K562 (cell line): Measurements from ENCODE around the gene FOXJ3.

Source experiments
- CTCF ChIP-seq, 3 experiments: IDR thresholded peaks in 2 of 3; conservative IDR thresholded peaks in 1 of 3; 2 replicates each; pipeline ENCODE4 v1.5.1; 2011 to 2012; ENCODE audit warnings: low read length in 3 of 3, mild to moderate bottlenecking in 3 of 3, control low read depth in 2 of 3, improper control_type of control experiment in 1 of 3, inconsistent platforms in 1 of 3, low read depth in 1 of 3, mixed read lengths in 1 of 3, moderate library complexity in 1 of 3; ENCODE audit not compliant: insufficient read depth in 2 of 3
- ZC3H11A ChIP-seq: IDR thresholded peaks from 2 replicates; pipeline ENCODE4 v1.6.1; 2012; ENCODE audit warnings: low read depth, low read length, improper control_type of control experiment
- ZNF395 ChIP-seq: fragments of 200-800 bp; sonication (Bioruptor generic); IDR thresholded peaks from 2 replicates; pipeline ENCODE4 v1.6.1; 2017; ENCODE audit warnings: missing genetic modification characterization, missing compliant biosample characterization
- TF ChIP-seq, protein P1 (sequence below): sonication (generic); formaldehyde crosslinking; IDR thresholded peaks from 2 replicates; pipeline ENCODE4 v1.5.0; 2020; ENCODE audit warnings: missing genetic modification reagents

DNA sequence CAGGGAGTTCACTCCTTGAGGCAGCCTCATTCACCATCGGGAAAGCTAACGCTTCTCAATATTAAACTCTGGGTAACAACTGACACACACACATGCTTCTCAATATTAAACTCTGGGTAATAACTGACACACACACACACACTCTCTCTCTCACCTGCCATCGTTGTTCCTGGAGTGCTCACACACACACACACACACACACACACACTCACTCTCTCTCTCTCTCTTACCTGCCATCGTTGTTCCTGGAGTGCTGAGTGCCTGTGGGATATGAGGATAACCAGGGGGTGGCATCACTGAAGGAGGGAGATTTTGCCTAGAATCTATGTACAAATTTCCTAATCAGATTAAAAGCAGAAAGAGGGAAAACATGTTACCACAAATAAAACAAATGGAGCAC lies 153.3 kb downstream of the FOXJ3 start:
- TF ChIP-seq, protein P1, sequence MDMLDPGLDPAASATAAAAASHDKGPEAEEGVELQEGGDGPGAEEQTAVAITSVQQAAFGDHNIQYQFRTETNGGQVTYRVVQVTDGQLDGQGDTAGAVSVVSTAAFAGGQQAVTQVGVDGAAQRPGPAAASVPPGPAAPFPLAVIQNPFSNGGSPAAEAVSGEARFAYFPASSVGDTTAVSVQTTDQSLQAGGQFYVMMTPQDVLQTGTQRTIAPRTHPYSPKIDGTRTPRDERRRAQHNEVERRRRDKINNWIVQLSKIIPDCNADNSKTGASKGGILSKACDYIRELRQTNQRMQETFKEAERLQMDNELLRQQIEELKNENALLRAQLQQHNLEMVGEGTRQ (CRISPR knock-in tag): no peak
- TF ChIP-seq ZNF395 (CRISPR knock-in tag) (no peak), ZC3H11A (no peak), CTCF (IDR thresholded peaks at IDR 0.05 in 2 of 3, conservative IDR thresholded peaks at IDR 0.05 in 1 of 3; ENCODE audit: insufficient read depth in 2 of 3, low read depth in 1 of 3, low read length in 3 of 3) (no peak)
